K562 (cell line): Measurements from ENCODE around the gene RAB31. TPM values are rescaled to one million over a fixed set of nuclear protein-coding genes. Genes with fewer than 3 reads are reported as not detected.

Experiments
- BRCA1 ChIP-seq, 2 experiments: fragments of 450-650 bp in 1 of 2; sonication (generic) in 1 of 2; formaldehyde crosslinking in 1 of 2; IDR thresholded peaks; 2 replicates each; pipeline versions ENCODE4 v1.5.0 to v1.6.1; 2017 to 2020; ENCODE audit warnings: mild to moderate bottlenecking in 1 of 2, missing genetic modification reagents in 1 of 2
- CBX3 ChIP-seq, 2 experiments: IDR thresholded peaks; 1 replicate in 1 of 2; 2 replicates in 1 of 2; pipeline ENCODE4 v1.6.1; 2012; ENCODE audit warnings: inconsistent platforms in 2 of 2, low read length in 2 of 2, borderline replicate concordance in 1 of 2, control low read depth in 1 of 2
- L3MBTL2 ChIP-seq: fragments of 450-650 bp; IDR thresholded peaks from 2 replicates; pipeline ENCODE4 v1.6.1; 2016; ENCODE audit warnings: mild to moderate bottlenecking, moderate library complexity
- MTA2 ChIP-seq: fragments of 450-650 bp; IDR thresholded peaks from 2 replicates; pipeline ENCODE4 v1.6.1; 2016; ENCODE audit warnings: low read depth
- MYC ChIP-seq, 2 experiments: fragments of 250-450 bp in 1 of 2; sonication (Bioruptor Pico) in 1 of 2; IDR thresholded peaks; 2 replicates each; pipeline versions ENCODE4 v1.5.1 to v1.6.1; 2012 to 2021; ENCODE audit warnings: low read depth in 2 of 2, borderline replicate concordance in 1 of 2, improper control_type of control experiment in 1 of 2, low read length in 1 of 2, mild to moderate bottlenecking in 1 of 2, moderate library complexity in 1 of 2
- NFRKB ChIP-seq: fragments of 450-650 bp; IDR thresholded peaks from 2 replicates; pipeline ENCODE4 v1.6.1; 2016; ENCODE audit warnings: low read depth
- SAFB ChIP-seq: fragments of 200-400 bp; formaldehyde crosslinking; IDR thresholded peaks from 2 replicates; pipeline ENCODE4 v1.6.1; 2017; ENCODE audit warnings: low read depth, low read length, borderline replicate concordance
- SIN3A ChIP-seq, 2 experiments: fragments of 150-350 bp in 1 of 2; IDR thresholded peaks; 2 replicates each; pipeline ENCODE4 v1.6.1; 2011 to 2016; ENCODE audit warnings: borderline replicate concordance in 2 of 2, low read depth in 2 of 2, low read length in 2 of 2, mild to moderate bottlenecking in 2 of 2, moderate library complexity in 2 of 2; ENCODE audit not compliant: control insufficient read depth in 1 of 2
- TAF9B ChIP-seq: fragments of 450-650 bp; IDR thresholded peaks from 2 replicates; pipeline ENCODE4 v1.6.1; 2018; ENCODE audit warnings: mild to moderate bottlenecking; ENCODE audit not compliant: partially characterized antibody
- ZFP1 ChIP-seq: fragments of 450-650 bp; formaldehyde crosslinking; IDR thresholded peaks from 2 replicates; pipeline ENCODE4 v1.4.0; 2020; ENCODE audit warnings: mild to moderate bottlenecking, mixed read lengths
- ZNF140 ChIP-seq: fragments of 250-450 bp; sonication (Bioruptor Pico); IDR thresholded peaks from 2 replicates; pipeline ENCODE4 v1.8.0; 2021; ENCODE audit warnings: moderate library complexity, mild to moderate bottlenecking, inconsistent platforms
- ZNF41 ChIP-seq: fragments of 250-450 bp; sonication (Bioruptor Pico); conservative IDR thresholded peaks from 2 replicates; pipeline ENCODE4 v1.4.0; 2020; ENCODE audit warnings: mild to moderate bottlenecking
- ZNF644 ChIP-seq: fragments of 200-800 bp; sonication (Bioruptor generic); IDR thresholded peaks from 2 replicates; pipeline ENCODE4 v1.6.1; 2016; ENCODE audit warnings: low read depth, missing genetic modification characterization, missing compliant biosample characterization
- ZNF717 ChIP-seq: fragments of 250-450 bp; sonication (Bioruptor Pico); IDR thresholded peaks from 2 replicates; pipeline ENCODE4 v1.5.0; 2021
- polyA plus RNA-seq, 8 experiments: library from polyadenylated mRNA; depleted of rRNA in 4 of 8; stranded (reverse) in 5 of 8; unstranded in 3 of 8; fragments of >200 nt; fragmentation: Nextera tagmentation in 2 of 8; fragmentation: Illumina TruSeq in 1 of 8; extraction: Ambion mirVana in 2 of 8; extraction: Trizol in 1 of 8; gene quantifications; 2 replicates each; pipeline versions ENCODE4 v1.2.1 to v1.2.3, GENCODE V29; 2011 to 2014; ENCODE audit warnings: inconsistent platforms in 1 of 8, missing spikeins in 1 of 8
- total RNA-seq, 7 experiments: library from RNA; depleted of rRNA in 6 of 7; stranded (reverse); fragments of >200 nt in 6 of 7; fragmentation: Illumina TruSeq in 2 of 7; extraction: Trizol in 2 of 7; gene quantifications; 2 replicates each; pipeline versions ENCODE4 v1.2.1 to v1.2.3, GENCODE V29; 2011 to 2021; ENCODE audit warnings: low replicate concordance in 1 of 7
- TF ChIP-seq, protein P1 (sequence below): fragments of 450-650 bp; formaldehyde crosslinking; IDR thresholded peaks from 2 replicates; pipeline ENCODE4 v1.4.0; 2020; ENCODE audit warnings: mild to moderate bottlenecking
- TF ChIP-seq, protein P2 (sequence below): fragments of 250-450 bp; sonication (Bioruptor Pico); IDR thresholded peaks from 2 replicates; pipeline ENCODE4 v1.5.0; 2022; ENCODE audit warnings: mild to moderate bottlenecking
- TF ChIP-seq, protein P3 (sequence below): fragments of 450-650 bp; IDR thresholded peaks from 2 replicates; pipeline ENCODE4 v1.6.1; 2016; ENCODE audit warnings: low read depth

The RAB31 gene
- total and polyA plus RNA-seq, 9 of the 15 experiments (the other 6 are each of a cell fraction or from before 2014, with no cell fraction given): 20.7 to 70.4 (median 41.3) TPM

DNA sequence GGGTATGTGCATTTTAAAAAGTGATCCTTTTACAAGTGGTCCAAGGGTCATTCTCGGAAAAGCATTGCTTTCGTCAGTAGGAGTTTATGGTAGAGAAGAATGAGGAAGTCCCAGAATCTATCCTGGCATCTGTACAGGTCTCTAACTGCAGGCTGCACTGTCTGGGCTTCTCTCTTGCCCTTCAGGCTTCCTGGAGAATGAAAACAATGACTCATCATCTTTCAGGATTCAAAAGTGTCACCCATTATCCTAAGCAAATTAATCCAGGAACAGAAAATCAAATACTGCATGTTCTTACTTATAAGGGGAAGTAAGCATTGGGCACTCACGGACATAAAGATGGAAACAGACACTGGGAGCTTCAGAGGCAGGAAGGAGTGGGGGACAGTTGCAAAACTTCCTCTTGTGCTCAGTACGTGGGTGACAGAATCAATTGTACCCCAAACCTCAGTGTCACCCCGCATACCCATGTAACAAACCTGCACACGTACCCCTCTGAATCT lies 117.5 kb downstream of the RAB31 start (continued):
- TF ChIP-seq MYC (IDR thresholded peaks at IDR 0.05; ENCODE audit: low read depth, low read length): peak; percentile 9; the same call in 1 of the 2 replicates
- TF ChIP-seq MYC (CRISPR knock-in tag; IDR thresholded peaks at IDR 0.05; ENCODE audit: borderline replicate concordance, low read depth): no peak; the same call in 1 of the 2 replicates
- no peak for TF ChIP-seq BRCA1 (IDR thresholded peaks at IDR 0.05)
- no peak for TF ChIP-seq BRCA1 (CRISPR knock-in tag; IDR thresholded peaks at IDR 0.05)
- TF ChIP-seq SAFB: no peak
- TF ChIP-seq MTA2: peak; percentile 69
- TF ChIP-seq TAF9B: no peak
- peak; percentile 47 for TF ChIP-seq L3MBTL2
- peak; percentile 61; the same call in 1 of the 2 replicates for TF ChIP-seq NFRKB
- TF ChIP-seq, protein P1, sequence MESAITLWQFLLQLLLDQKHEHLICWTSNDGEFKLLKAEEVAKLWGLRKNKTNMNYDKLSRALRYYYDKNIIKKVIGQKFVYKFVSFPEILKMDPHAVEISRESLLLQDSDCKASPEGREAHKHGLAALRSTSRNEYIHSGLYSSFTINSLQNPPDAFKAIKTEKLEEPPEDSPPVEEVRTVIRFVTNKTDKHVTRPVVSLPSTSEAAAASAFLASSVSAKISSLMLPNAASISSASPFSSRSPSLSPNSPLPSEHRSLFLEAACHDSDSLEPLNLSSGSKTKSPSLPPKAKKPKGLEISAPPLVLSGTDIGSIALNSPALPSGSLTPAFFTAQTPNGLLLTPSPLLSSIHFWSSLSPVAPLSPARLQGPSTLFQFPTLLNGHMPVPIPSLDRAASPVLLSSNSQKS: no peak
- TF ChIP-seq ZNF644: peak; percentile 80
- TF ChIP-seq ZNF140: no peak
- TF ChIP-seq CBX3 (IDR thresholded peaks at IDR 0.05; ENCODE audit: borderline replicate concordance in 1 of 2, low read length in 2 of 2): peak in 1 of 2 experiments; percentile 59; a peak in 2 of 3 replicates
- TF ChIP-seq ZNF717 (CRISPR knock-in tag): no peak
- TF ChIP-seq ZFP1 (CRISPR knock-in tag): no peak
- TF ChIP-seq, protein P2, sequence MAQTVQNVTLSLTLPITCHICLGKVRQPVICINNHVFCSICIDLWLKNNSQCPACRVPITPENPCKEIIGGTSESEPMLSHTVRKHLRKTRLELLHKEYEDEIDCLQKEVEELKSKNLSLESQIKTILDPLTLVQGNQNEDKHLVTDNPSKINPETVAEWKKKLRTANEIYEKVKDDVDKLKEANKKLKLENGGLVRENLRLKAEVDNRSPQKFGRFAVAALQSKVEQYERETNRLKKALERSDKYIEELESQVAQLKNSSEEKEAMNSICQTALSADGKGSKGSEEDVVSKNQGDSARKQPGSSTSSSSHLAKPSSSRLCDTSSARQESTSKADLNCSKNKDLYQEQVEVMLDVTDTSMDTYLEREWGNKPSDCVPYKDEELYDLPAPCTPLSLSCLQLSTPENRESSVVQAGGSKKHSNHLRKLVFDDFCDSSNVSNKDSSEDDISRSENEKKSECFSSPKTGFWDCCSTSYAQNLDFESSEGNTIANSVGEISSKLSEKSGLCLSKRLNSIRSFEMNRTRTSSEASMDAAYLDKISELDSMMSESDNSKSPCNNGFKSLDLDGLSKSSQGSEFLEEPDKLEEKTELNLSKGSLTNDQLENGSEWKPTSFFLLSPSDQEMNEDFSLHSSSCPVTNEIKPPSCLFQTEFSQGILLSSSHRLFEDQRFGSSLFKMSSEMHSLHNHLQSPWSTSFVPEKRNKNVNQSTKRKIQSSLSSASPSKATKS: no peak
- TF ChIP-seq ZNF41 (CRISPR knock-in tag): peak; percentile 5; the same call in 1 of the 2 replicates
- no peak for TF ChIP-seq SIN3A (IDR thresholded peaks at IDR 0.05; ENCODE audit: borderline replicate concordance in 2 of 2, control insufficient read depth in 1 of 2, low read depth in 2 of 2, low read length in 2 of 2)
- TF ChIP-seq, protein P3, sequence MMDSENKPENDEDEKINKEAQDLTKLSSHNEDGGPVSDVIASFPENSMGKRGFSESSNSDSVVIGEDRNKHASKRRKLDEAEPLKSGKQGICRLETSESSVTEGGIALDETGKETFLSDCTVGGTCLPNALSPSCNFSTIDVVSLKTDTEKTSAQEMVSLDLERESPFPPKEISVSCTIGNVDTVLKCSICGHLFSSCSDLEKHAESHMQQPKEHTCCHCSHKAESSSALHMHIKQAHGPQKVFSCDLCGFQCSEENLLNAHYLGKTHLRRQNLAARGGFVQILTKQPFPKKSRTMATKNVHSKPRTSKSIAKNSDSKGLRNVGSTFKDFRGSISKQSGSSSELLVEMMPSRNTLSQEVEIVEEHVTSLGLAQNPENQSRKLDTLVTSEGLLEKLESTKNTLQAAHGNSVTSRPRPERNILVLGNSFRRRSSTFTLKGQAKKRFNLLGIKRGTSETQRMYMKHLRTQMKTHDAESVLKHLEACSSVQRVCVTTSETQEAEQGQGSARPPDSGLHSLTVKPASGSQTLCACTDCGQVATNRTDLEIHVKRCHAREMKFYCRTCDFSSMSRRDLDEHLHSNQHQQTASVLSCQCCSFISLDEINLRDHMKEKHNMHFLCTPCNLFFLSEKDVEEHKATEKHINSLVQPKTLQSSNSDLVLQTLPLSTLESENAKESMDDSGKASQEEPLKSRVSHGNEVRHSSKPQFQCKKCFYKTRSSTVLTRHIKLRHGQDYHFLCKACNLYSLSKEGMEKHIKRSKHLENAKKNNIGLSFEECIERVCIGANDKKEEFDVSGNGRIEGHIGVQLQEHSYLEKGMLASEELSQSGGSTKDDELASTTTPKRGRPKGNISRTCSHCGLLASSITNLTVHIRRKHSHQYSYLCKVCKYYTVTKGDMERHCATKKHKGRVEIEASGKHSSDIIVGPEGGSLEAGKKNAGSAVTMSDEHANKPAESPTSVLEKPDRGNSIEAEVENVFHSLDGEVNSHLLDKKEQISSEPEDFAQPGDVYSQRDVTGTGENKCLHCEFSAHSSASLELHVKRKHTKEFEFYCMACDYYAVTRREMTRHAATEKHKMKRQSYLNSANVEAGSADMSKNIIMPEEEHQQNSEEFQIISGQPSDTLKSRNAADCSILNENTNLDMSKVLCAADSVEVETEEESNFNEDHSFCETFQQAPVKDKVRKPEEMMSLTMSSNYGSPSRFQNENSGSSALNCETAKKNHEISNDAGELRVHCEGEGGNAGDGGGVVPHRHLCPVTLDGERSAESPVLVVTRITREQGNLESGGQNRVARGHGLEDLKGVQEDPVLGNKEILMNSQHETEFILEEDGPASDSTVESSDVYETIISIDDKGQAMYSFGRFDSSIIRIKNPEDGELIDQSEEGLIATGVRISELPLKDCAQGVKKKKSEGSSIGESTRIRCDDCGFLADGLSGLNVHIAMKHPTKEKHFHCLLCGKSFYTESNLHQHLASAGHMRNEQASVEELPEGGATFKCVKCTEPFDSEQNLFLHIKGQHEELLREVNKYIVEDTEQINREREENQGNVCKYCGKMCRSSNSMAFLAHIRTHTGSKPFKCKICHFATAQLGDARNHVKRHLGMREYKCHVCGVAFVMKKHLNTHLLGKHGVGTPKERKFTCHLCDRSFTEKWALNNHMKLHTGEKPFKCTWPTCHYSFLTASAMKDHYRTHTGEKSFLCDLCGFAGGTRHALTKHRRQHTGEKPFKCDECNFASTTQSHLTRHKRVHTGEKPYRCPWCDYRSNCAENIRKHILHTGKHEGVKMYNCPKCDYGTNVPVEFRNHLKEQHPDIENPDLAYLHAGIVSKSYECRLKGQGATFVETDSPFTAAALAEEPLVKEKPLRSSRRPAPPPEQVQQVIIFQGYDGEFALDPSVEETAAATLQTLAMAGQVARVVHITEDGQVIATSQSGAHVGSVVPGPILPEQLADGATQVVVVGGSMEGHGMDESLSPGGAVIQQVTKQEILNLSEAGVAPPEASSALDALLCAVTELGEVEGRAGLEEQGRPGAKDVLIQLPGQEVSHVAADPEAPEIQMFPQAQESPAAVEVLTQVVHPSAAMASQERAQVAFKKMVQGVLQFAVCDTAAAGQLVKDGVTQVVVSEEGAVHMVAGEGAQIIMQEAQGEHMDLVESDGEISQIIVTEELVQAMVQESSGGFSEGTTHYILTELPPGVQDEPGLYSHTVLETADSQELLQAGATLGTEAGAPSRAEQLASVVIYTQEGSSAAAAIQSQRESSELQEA: no peak
